Measurements from ENCODE around the gene DGKH. TPM values are rescaled to one million over a fixed set of nuclear protein-coding genes. Genes with fewer than 3 reads are reported as not detected.

The DGKH gene
- total RNA-seq, 2 experiments from 2014 or later: 6.0 TPM

GRCh38 chr13:42054798-42055499 is 6.5 kb downstream of the DGKH start:
- TF ChIP-seq CTCF (IDR thresholded peaks at IDR 0.05): no peak
- peak overlapping the region; percentile 25 for H3K4me3 Mint-ChIP-seq
- no peaks in the 10 kb centered on the region for H3K27me3 Mint-ChIP-seq
- intact Hi-C loops (cut with DNase I, micrococcal nuclease): no loop called here
- no peaks in the 10 kb centered on the region for H3K36me3 ChIP-seq (ENCODE audit: insufficient read depth, low read length)
- H3K36me3 Mint-ChIP-seq (ENCODE audit: low read depth): peaks cover 6% of the 10 kb centered on the region
- H3K27me3 ChIP-seq (ENCODE audit: control insufficient read depth in 1 of 2, insufficient read depth in 2 of 2, low read length in 2 of 2): no peaks in the 10 kb centered on the region
- H3K4me1 ChIP-seq (ENCODE audit: insufficient read depth, low read length): peaks cover 6% of the 10 kb centered on the region
- DNase-seq: no peak
- ChIA-PET POLR2A (no interaction called here), CTCF (no interaction called here)
- ATAC-seq (ENCODE audit: poor library complexity): no peak
- H3K27ac ChIP-seq (ENCODE audit: low read depth in 1 of 2, low read length in 2 of 2): no peak overlapping the region
- peaks cover 0 to 5% of the 10 kb centered on the region in 2 experiments for H3K9me3 ChIP-seq (ENCODE audit: control insufficient read depth in 1 of 2, insufficient read depth in 1 of 2, low read length in 2 of 2)
- H3K4me1 Mint-ChIP-seq (ENCODE audit: low read depth): peaks cover 12% of the 10 kb centered on the region
- no peak overlapping the region for H3K4me3 ChIP-seq (ENCODE audit: low read length)
- no peaks in the 10 kb centered on the region for H3K9me3 Mint-ChIP-seq
- no peak overlapping the region for H3K27ac Mint-ChIP-seq

DNA sequence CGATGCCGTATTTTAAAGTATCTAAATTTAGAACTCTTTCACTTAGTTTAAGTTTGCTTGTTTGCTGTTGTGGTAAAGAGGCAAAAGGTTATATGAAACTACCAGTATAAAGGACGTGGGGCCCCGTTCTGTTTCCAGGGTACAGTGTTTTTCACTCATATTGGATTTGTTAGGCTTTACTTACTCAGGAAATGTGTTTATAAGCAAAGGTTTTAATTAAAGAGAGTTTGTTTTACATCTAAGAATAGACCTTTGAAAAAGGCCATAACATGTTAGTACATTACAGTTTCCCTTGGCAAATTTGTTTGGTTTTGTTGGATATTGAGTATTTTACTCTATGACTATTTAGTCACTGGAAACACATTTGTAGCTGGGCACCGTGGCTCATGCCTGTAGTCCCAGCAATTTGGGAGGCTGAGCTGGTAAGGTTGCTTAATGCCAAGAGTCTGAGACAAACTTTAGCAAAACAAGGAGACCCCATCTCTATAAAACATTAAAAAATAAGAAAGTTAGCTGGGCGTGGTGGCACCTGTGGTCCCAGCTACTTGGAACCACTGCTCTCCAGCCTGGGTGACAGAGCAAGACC is 7.1 kb downstream of the DGKH start:
- Mint-ChIP-seq H3K4me3 (peak overlapping the region; percentile 25), H3K27ac (peak overlapping the region; percentile 19)
- intact Hi-C loops (cut with DNase I, micrococcal nuclease): no loop called here

GRCh38 chr13:42056146-42056545 is 7.7 kb downstream of the DGKH start:
- no peak overlapping the region for H3K27ac ChIP-seq (ENCODE audit: low read depth in 1 of 2, low read length in 2 of 2)
- ChIA-PET POLR2A (interaction anchor here (1.3 kb wide), 2 partner anchors 8 to 16 kb away, joined by 3 to 6 read pairs; no protein-coding TSS in a partner anchor), CTCF (no interaction called here)
- H3K4me1 ChIP-seq (ENCODE audit: insufficient read depth, low read length): peaks cover 6% of the 10 kb centered on the region
- no peak overlapping the region for H3K4me3 Mint-ChIP-seq
- H3K27me3 ChIP-seq (ENCODE audit: control insufficient read depth in 1 of 2, insufficient read depth in 2 of 2, low read length in 2 of 2): no peaks in the 10 kb centered on the region
- no peak overlapping the region for H3K27ac Mint-ChIP-seq
- DNase-seq (no peak), ATAC-seq (ENCODE audit: poor library complexity) (no peak)
- intact Hi-C loops (cut with DNase I, micrococcal nuclease): no loop called here
- H3K4me3 ChIP-seq (ENCODE audit: low read length): no peak overlapping the region
- H3K36me3 ChIP-seq (ENCODE audit: insufficient read depth, low read length): no peaks in the 10 kb centered on the region
- peaks cover 8% of the 10 kb centered on the region for H3K4me1 Mint-ChIP-seq (ENCODE audit: low read depth)
- H3K36me3 Mint-ChIP-seq (ENCODE audit: low read depth): peaks cover 6% of the 10 kb centered on the region
- no peaks in the 10 kb centered on the region for H3K27me3 Mint-ChIP-seq
- peaks cover 0 to 5% of the 10 kb centered on the region in 2 experiments for H3K9me3 ChIP-seq (ENCODE audit: control insufficient read depth in 1 of 2, insufficient read depth in 1 of 2, low read length in 2 of 2)
- no peaks in the 10 kb centered on the region for H3K9me3 Mint-ChIP-seq
- TF ChIP-seq CTCF (IDR thresholded peaks at IDR 0.05): no peak

More for the DNA sequence above, 7.1 kb downstream of the DGKH start:
- H3K27me3 Mint-ChIP-seq: no peaks in the 10 kb centered on the region
- peaks cover 12% of the 10 kb centered on the region for H3K4me1 Mint-ChIP-seq (ENCODE audit: low read depth)
- ChIA-PET CTCF (no interaction called here), POLR2A (interaction anchor here (1.3 kb wide), 1 partner anchor 15 kb away, joined by 6 read pairs; no protein-coding TSS in a partner anchor)
- peaks cover 6% of the 10 kb centered on the region for H3K36me3 Mint-ChIP-seq (ENCODE audit: low read depth)
- Histone ChIP-seq H3K27ac (ENCODE audit: low read depth in 1 of 2, low read length in 2 of 2) (no peak overlapping the region), H3K4me1 (ENCODE audit: insufficient read depth, low read length) (peaks cover 6% of the 10 kb centered on the region), H3K9me3 (ENCODE audit: control insufficient read depth in 1 of 2, insufficient read depth in 1 of 2, low read length in 2 of 2) (peaks cover 0 to 5% of the 10 kb centered on the region in 2 experiments), H3K36me3 (ENCODE audit: insufficient read depth, low read length) (no peaks in the 10 kb centered on the region), H3K4me3 (ENCODE audit: low read length) (no peak overlapping the region), H3K27me3 (ENCODE audit: control insufficient read depth in 1 of 2, insufficient read depth in 2 of 2, low read length in 2 of 2) (no peaks in the 10 kb centered on the region)
- DNase-seq: no peak
- no peak for TF ChIP-seq CTCF (IDR thresholded peaks at IDR 0.05)
- H3K9me3 Mint-ChIP-seq: no peaks in the 10 kb centered on the region
- no peak for ATAC-seq (ENCODE audit: poor library complexity)
